ENCODE results near the gene PDAP1.

- no peak for TF ChIP-seq POLR2A (IDR thresholded peaks at IDR 0.05)
- TF ChIP-seq CTCF (IDR thresholded peaks at IDR 0.05): no peak
These were observed 31.8 kb upstream of the PDAP1 start for GRCh38 chr7:99440195-99440594.
